ENCODE data around the gene CDRT15L2.
"Not testable (repeated sequence)": the region's sequence is repeated elsewhere in the genome, so short reads cannot be mapped to it uniquely, and the experiment has no call there.

- TF ChIP-seq, protein P1, sequence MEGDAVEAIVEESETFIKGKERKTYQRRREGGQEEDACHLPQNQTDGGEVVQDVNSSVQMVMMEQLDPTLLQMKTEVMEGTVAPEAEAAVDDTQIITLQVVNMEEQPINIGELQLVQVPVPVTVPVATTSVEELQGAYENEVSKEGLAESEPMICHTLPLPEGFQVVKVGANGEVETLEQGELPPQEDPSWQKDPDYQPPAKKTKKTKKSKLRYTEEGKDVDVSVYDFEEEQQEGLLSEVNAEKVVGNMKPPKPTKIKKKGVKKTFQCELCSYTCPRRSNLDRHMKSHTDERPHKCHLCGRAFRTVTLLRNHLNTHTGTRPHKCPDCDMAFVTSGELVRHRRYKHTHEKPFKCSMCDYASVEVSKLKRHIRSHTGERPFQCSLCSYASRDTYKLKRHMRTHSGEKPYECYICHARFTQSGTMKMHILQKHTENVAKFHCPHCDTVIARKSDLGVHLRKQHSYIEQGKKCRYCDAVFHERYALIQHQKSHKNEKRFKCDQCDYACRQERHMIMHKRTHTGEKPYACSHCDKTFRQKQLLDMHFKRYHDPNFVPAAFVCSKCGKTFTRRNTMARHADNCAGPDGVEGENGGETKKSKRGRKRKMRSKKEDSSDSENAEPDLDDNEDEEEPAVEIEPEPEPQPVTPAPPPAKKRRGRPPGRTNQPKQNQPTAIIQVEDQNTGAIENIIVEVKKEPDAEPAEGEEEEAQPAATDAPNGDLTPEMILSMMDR (IDR thresholded peaks at IDR 0.05; ENCODE audit: low read depth, low read length, poor library complexity, severe bottlenecking): not testable (repeated sequence)
- not testable (repeated sequence) for TF ChIP-seq EZH2phosphoT487 (IDR thresholded peaks at IDR 0.05; ENCODE audit: borderline replicate concordance, low read length)
Observed at GRCh38 chr17:20541853-20542546, 37.5 kb upstream of the CDRT15L2 start.

All from DOHH2 (cell line).